Measurements from ENCODE around the gene VAV2.
A peak's percentile ranks its signal among the peaks of the same experiment; 100 is the strongest.

Gene VAV2

DNA sequence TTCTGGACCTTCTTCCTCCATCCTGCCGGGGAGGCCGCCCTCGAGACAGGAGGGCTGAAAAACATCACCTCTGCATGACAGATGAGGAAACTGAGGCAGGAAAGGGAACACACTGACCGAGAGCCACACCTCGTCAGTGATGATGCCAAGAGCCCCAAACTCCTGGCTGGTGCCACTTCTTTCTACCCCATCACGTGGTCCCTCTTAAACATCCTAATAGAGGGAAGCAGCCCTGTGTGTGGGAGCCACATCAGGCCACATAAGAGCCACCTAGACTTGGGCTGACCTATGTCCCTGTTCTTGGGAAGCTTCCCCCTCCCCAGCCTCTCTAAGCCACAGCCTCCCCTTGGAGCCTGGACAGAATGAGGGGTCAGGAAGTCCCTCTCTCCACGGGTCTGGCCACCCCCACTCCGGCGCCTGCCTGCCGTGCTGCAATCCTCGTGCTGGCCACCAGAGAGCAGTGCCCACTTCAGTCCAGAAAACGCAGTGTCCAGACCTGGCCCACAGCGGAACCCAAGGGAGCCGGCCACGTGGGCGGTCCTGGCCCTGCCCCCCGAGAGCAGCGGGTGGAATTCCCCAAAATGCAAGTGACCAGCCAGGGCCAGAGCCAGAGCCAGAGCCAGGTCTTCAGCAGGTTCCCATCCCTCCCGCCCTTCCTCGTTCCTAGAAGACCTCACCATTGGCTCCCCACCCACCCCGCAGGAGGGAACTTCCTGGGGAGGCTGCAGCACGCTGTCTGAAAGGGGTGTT, 199.2 kb downstream of the VAV2 start:
- TF ChIP-seq, protein P1, sequence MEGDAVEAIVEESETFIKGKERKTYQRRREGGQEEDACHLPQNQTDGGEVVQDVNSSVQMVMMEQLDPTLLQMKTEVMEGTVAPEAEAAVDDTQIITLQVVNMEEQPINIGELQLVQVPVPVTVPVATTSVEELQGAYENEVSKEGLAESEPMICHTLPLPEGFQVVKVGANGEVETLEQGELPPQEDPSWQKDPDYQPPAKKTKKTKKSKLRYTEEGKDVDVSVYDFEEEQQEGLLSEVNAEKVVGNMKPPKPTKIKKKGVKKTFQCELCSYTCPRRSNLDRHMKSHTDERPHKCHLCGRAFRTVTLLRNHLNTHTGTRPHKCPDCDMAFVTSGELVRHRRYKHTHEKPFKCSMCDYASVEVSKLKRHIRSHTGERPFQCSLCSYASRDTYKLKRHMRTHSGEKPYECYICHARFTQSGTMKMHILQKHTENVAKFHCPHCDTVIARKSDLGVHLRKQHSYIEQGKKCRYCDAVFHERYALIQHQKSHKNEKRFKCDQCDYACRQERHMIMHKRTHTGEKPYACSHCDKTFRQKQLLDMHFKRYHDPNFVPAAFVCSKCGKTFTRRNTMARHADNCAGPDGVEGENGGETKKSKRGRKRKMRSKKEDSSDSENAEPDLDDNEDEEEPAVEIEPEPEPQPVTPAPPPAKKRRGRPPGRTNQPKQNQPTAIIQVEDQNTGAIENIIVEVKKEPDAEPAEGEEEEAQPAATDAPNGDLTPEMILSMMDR (IDR thresholded peaks at IDR 0.05; ENCODE audit: insufficient read depth, missing control alignments), result peak; percentile 73
- peak; percentile 89 for DNase-seq (ENCODE audit: insufficient read length, low spot score)
- no peak for FAIRE-seq

- DNase-seq (ENCODE audit: insufficient read length, low spot score) (no peak), FAIRE-seq (no peak)
- TF ChIP-seq, protein P1 (IDR thresholded peaks at IDR 0.05; ENCODE audit: insufficient read depth, missing control alignments), result no peak
Observed at GRCh38 chr9:133791735-133792649, 200.1 kb downstream of the VAV2 start.

- TF ChIP-seq, protein P1 (IDR thresholded peaks at IDR 0.05; ENCODE audit: insufficient read depth, missing control alignments), result no peak
- DNase-seq (ENCODE audit: insufficient read length, low spot score), result no peak
- no peak for FAIRE-seq
Observed at GRCh38 chr9:133791069-133791468, 201.1 kb downstream of the VAV2 start.

DNA sequence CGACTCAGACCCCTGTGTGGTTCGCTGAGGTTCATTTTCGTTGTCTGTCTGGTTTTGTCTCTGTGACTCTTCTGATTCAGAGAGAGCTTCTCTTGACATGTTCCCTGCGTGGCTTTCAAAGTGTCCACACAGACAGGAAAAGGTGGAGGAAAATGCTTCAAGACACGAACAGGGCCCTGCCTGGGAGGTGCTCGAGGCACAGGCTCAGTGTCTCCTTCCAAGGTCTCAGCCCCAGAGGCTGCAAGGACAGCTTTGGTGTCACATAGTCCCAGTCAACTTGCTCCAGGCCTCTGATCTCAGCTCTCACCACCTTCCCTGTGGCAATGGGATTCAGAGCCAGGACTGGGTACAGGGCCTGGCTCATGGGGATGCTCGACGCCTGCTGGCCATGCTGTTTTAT, 202.3 kb downstream of the VAV2 start:
- TF ChIP-seq, protein P1 (IDR thresholded peaks at IDR 0.05; ENCODE audit: insufficient read depth, missing control alignments), result no peak
- DNase-seq (ENCODE audit: insufficient read length, low spot score), result no peak
- FAIRE-seq, result no peak

DNA sequence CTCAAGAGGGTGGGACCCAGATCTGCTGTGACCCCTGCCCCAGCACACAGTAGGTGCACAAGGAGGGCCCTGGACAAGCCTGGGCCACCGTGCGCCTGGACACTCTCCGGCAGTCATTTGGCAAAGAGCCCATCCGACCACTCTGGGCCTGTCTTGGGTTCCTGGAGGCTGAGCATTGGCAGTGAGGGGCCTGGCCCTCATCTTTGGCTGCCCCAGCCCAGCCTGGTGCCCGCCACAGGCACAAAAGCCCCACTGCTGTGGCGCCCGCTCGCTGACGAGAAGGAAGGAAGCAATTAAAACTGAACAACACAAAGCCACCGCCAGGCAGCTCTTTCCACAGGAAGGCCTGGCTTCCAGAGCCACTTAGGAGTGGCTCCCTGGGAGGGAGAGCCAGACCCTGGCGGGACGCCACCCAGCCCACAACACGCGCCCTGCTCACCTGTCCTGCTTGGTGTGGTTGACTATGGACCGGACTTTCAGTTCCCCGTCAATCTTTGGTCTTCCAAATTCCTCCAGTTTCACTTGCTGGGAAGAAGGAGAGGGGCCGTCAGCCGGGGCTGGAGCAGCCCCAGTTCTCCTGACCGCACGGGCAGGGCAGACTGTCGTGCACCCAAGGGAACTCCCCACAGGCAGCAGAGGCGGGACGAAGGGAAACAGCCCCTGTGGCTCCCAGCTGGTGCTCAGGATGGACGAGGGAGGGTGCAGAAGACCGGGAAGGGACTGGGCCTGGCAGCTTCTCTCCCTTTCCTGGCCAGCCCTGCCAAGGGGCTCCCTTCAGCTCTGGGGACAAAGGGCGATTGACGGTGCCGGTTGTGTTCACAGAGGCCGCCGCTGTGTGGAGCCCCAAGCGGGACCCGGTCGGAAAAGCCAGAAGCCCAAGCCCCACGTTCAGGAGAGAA, 203.1 kb downstream of the VAV2 start:
- TF ChIP-seq, protein P1 (IDR thresholded peaks at IDR 0.05; ENCODE audit: insufficient read depth, missing control alignments), result no peak
- no peak for FAIRE-seq
- no peak for DNase-seq (ENCODE audit: insufficient read length, low spot score)

DNA sequence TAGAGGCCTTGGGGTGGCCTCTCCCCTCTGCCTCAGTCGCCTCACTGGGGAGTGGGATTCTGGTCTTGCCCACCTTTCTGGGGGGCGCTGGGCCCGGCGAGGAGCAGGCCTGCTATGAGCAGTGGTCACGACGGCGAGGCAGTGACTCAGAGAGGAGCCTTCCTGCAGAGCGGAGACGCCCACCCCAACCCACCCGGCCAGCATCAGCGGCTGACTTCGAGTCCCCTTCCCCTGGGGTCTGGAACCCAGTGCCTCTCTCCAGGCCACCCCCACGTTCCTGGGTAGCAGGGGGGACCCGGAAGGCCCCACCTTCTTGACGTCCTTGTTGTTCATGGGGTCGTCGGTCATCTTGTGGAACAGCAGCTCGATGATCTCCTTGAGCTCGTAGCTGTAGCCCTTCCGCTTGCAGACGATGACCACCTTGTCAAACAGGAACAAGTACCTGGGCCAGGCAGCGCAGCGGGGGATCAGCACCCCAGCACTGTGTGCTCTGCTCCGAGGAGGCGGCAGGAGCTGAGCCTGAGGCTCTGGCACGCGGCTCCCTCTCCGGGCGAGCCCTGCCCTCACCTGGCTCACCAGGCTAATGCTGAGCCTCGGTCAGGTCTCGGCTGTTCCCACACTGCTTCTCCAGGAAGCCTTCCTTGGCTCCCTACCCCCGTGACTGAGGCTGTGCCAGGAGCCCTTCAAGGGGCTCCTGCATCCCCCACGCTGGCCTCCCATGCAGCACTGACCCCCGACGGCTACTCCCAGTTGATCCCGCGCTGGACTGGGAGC, 203.9 kb downstream of the VAV2 start:
- TF ChIP-seq, protein P1 (IDR thresholded peaks at IDR 0.05; ENCODE audit: insufficient read depth, missing control alignments), result no peak
- no peak for DNase-seq (ENCODE audit: insufficient read length, low spot score)
- no peak for FAIRE-seq

Data from D721Med (cell line).